GM10248 (cell line): ENCODE results near the gene DTX3.

Source experiments
- CTCF ChIA-PET: fragments of 300-600 bp; sonication (Branson Sonifier 250); formaldehyde crosslinking; extraction: SDS; loops from one replicate; lab custom pipeline; 2021; ENCODE audit warnings: antibody characterized with exemption; lab: Yijun Ruan, JAX
- POLR2A ChIA-PET: fragments of 350-650 bp; sonication (Branson Sonifier 250); formaldehyde crosslinking; extraction: SDS; loops from one replicate; lab custom pipeline; 2020; ENCODE audit warnings: antibody characterized with exemption; lab: Yijun Ruan, JAX
- DNase-seq: peaks from one replicate; pipeline ENCODE4 v3.0.0; 2012; ENCODE audit errors: extremely low spot score
- CTCF ChIP-seq: IDR thresholded peaks from 2 replicates; pipeline ENCODE4 v1.5.1; 2012; ENCODE audit warnings: mild to moderate bottlenecking, low read depth; ENCODE audit errors: extremely low read depth, missing control alignments, control extremely low read depth

DTX3 gene

DNA sequence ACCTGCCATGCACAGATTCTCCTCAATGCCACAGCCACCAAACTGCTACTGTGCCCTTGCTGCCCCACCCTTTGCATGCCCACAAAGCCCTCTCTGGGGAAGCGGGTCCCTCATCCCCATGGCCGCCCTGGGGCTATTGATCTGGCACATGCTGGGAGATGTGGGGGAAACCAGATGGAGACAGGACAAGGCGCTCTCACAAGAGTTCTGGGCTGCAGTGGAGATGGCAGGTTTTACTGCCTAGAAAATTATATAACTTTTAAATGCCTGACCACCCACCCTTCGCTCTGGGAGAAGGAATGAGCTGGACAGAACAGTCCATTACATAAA lies 24.2 kb upstream of the DTX3 start:
- POLR2A ChIA-PET = interaction anchor here (1.0 kb wide), 1 partner anchor 26 kb away, joined by 3 read pairs; no protein-coding TSS in a partner anchor
- no peak for TF ChIP-seq CTCF
- no peak for DNase-seq
- CTCF ChIA-PET = interaction anchor here (1.0 to 7.5 kb wide), 8 partner anchors 11 to 122 kb away, joined by 3 to 155 read pairs (median 67); partner anchors contain the start of genes ARHGEF25, B4GALNT1, DTX3 and PIP4K2C

- ChIA-PET CTCF (interaction anchor here (1.0 to 7.5 kb wide), 15 partner anchors 10 to 325 kb away, joined by 3 to 155 read pairs (median 27); partner anchors contain the start of genes ARHGEF25, B4GALNT1, DTX3 and OS9), POLR2A (no interaction called here)
- no peak for TF ChIP-seq CTCF
- DNase-seq = no peak
Observed at GRCh38 chr12:57581802-57582201, 22.8 kb upstream of the DTX3 start.

DNA sequence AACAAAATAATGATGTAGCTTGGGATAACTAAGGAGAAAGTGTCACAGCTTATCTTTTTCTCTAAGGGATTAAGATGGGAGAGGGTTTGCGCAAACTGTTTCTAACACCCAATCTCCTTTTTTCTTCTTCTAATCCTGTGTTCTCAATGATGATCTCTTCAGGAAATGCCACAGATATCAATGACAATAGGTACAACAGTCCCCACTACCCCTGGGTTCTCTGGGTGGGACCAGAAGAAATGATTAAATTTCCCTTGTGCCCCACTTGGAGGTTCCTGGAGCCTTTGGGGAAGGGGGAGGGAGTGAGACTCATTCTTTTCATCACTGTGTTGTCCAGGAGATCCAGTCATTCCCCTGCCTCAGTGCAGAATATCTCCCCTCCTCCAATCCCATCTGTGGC lies 22.2 kb upstream of the DTX3 start:
- no peak for DNase-seq
- POLR2A ChIA-PET = no interaction called here
- TF ChIP-seq CTCF = no peak
- CTCF ChIA-PET = interaction anchor here (0.6 to 7.5 kb wide), 25 partner anchors 10 to 325 kb away, joined by 3 to 155 read pairs (median 8); partner anchors contain the start of genes ARHGEF25, B4GALNT1, DTX3 and GLI1

DNA sequence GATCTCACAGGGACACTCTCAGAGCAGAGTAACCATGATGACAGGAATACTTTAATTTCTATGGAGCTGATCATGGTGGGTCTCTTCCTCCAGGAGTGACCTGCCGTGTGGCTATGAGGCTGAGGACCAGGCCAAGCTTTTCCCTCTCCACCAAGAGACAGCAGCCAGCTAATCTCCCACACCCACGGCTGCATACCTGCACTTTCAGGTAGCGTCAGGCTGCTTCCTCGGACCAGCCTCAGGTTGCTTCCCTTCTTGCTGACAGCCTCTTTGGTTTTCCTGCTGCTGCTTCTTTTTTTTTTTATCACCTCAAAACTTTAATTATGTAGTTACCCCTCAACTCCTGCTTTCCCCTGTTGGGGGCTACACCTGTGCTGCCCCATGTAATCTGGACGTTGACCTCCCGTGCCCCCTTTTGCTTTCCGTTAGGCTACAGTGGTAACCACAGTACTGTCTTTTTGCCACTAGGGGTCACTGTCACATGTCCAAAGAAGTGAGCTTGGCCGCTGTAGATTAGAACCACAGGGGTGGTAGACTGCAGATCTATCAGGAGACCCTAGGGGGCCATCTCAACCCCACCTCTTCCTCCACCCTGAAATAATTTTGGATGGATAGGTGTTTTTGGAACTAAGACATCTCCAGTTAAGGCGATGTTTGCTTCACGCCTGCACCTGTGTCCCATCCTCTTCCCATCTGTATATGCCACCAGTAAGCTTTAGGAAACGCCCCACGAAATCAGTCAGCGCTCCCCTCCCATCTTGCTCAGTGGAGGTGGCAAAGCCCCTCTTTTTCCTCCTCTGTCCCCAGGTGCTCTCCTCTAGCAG lies 21.4 kb upstream of the DTX3 start:
- TF ChIP-seq CTCF = peak; percentile 98
- ChIA-PET POLR2A (interaction anchor here (0.7 kb wide), 1 partner anchor 65 kb away, joined by 5 read pairs; no protein-coding TSS in a partner anchor), CTCF (interaction anchor here (0.6 to 7.5 kb wide), 49 partner anchors 9 to 324 kb away, joined by 3 to 155 read pairs (median 5); partner anchors contain the start of genes ARHGEF25, B4GALNT1, DCTN2 and DTX3)
- peak; percentile 90 for DNase-seq

DNA sequence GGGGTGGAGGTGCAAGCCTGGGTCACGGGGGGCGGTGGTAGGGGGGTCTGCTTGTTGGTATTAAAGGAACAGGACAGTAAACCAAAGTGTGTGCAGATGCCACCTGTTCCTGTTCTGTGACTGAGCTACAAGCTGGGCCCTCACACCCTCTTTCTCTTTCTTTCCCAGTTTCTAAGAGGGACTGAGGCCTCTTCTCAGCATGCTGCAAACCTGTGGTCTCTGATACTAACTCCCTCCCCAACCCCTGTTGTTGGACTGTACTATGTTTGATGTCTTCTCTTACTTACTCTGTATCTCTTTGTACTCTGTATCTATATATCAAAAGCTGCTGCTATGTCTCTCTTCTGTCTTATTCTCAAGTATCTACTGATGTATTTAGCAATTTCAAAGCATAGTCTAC lies 20.6 kb upstream of the DTX3 start:
- TF ChIP-seq CTCF = no peak
- no peak for DNase-seq
- CTCF ChIA-PET = interaction anchor here (0.8 to 7.5 kb wide), 32 partner anchors 8 to 436 kb away, joined by 3 to 155 read pairs (median 8); partner anchors contain the start of genes ARHGEF25, B4GALNT1, DCTN2 and DTX3
- POLR2A ChIA-PET = no interaction called here

- no peak for TF ChIP-seq CTCF
- ChIA-PET CTCF (interaction anchor here (0.8 to 7.5 kb wide), 14 partner anchors 7 to 436 kb away, joined by 3 to 155 read pairs (median 37); partner anchors contain the start of genes ARHGEF25, B4GALNT1, DTX3 and OS9), POLR2A (no interaction called here)
- no peak for DNase-seq
Observed at GRCh38 chr12:57584690-57585089, 19.9 kb upstream of the DTX3 start.
